ENCODE results near the gene MAFG.

Gene MAFG

DNA sequence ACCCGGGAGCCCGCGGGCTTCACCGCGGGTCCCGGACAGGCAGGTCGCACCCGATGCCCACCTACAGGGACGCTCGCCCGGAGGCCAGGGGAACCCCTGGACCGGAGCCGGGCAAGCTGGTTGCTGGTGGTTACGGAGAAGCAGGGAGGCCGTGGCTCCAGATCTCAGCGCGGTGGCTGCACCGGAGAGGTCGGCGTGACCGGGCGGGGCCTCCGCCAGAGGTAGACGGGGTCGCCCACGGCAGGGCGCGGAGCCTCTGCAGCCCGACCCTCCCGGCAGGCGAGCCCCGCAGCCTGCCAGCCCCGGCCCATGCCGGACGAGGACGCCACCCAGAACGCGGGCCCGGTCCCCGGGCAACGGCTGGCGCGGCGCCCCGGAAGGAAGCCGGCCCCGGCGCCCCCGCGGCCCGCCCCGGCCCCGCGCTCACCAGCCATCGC is 16.7 kb downstream of the MAFG start (continued):
- TF ChIP-seq FEZF1 (tag by site-specific recombination; IDR thresholded peaks at IDR 0.05) (no peak), GLIS1 (tag by site-specific recombination; IDR thresholded peaks at IDR 0.05) (peak; percentile 71), ZNF133 (tag by site-specific recombination; IDR thresholded peaks at IDR 0.05) (no peak), ZSCAN5A (tag by site-specific recombination; IDR thresholded peaks at IDR 0.05) (0 out of 2 replicates have a peak, but pooled peaks have one; percentile 20), SP7 (tag by site-specific recombination; IDR thresholded peaks at IDR 0.05) (no peak), GLIS2 (tag by site-specific recombination; IDR thresholded peaks at IDR 0.05) (peak; percentile 65)
- TF ChIP-seq, protein P1, sequence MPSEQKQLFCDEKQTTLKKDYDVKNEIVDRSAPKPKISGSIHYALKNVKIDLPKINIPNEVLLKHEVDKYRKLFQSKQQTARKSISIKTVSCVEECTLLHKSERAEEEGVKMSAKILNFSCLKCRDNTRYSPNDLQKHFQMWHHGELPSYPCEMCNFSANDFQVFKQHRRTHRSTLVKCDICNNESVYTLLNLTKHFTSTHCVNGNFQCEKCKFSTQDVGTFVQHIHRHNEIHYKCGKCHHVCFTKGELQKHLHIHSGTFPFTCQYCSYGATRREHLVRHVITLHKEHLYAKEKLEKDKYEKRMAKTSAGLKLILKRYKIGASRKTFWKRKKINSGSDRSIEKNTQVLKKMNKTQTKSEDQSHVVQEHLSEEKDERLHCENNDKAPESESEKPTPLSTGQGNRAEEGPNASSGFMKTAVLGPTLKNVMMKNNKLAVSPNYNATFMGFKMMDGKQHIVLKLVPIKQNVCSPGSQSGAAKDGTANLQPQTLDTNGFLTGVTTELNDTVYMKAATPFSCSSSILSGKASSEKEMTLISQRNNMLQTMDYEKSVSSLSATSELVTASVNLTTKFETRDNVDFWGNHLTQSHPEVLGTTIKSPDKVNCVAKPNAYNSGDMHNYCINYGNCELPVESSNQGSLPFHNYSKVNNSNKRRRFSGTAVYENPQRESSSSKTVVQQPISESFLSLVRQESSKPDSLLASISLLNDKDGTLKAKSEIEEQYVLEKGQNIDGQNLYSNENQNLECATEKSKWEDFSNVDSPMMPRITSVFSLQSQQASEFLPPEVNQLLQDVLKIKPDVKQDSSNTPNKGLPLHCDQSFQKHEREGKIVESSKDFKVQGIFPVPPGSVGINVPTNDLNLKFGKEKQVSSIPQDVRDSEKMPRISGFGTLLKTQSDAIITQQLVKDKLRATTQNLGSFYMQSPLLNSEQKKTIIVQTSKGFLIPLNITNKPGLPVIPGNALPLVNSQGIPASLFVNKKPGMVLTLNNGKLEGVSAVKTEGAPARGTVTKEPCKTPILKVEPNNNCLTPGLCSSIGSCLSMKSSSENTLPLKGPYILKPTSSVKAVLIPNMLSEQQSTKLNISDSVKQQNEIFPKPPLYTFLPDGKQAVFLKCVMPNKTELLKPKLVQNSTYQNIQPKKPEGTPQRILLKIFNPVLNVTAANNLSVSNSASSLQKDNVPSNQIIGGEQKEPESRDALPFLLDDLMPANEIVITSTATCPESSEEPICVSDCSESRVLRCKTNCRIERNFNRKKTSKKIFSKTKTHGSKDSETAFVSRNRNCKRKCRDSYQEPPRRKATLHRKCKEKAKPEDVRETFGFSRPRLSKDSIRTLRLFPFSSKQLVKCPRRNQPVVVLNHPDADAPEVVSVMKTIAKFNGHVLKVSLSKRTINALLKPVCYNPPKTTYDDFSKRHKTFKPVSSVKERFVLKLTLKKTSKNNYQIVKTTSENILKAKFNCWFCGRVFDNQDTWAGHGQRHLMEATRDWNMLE (tag by site-specific recombination; conservative IDR thresholded peaks at IDR 0.05; ENCODE audit: low read depth), result no peak
- TF ChIP-seq, protein P2, sequence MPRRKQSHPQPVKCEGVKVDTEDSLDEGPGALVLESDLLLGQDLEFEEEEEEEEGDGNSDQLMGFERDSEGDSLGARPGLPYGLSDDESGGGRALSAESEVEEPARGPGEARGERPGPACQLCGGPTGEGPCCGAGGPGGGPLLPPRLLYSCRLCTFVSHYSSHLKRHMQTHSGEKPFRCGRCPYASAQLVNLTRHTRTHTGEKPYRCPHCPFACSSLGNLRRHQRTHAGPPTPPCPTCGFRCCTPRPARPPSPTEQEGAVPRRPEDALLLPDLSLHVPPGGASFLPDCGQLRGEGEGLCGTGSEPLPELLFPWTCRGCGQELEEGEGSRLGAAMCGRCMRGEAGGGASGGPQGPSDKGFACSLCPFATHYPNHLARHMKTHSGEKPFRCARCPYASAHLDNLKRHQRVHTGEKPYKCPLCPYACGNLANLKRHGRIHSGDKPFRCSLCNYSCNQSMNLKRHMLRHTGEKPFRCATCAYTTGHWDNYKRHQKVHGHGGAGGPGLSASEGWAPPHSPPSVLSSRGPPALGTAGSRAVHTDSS (tag by site-specific recombination; IDR thresholded peaks at IDR 0.05), result no peak

DNA sequence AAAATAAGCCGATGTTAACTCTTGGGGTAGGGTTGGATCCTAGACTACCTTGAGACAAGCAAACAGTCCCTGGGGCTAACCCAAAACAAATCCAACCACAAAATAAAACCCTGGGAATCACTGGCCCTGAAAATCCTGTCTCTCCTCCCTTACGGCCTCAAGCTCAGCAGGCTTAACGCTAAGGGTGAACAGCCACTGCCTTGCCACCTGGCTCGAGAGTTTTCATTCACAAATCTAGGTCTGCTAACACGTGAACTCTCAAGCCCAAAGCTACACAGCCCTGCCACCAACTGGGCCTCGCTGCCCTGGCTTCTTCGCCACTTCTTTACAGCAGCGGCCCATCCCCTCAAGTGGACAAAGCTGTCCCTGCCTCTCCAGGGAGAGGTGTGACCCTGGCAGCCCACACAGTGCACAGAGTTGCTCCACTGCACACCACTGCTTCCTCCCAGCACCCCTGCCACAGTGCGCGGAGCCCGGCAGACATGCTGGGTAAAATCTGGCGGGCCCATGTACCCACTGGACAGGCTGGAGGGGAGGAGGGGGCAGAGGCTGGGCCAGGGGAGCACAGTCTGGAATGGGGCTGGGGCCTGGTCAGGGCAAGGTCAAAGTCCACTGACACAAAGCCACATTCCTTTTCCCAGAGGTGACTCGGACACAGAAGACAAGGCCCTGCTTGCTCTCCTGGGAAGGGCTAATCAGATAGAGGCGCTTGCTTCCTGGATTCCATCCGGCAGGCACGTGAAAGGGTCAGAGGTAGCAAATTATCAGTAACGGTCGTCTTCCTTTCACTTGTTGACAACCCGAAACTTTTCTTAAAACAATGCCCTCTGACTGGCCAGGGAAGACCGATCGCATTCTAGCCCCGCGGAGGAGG is 17.3 kb downstream of the MAFG start:
- CTCF ChIA-PET, result interaction anchor here (1.1 kb wide), 1 partner anchor 15 kb away, joined by 3 read pairs; no protein-coding TSS in a partner anchor
- peak overlapping the region; percentile 62; the same call in 1 of the 2 replicates for H3K27ac ChIP-seq (ENCODE audit: extremely low read depth, low read depth, low read length)
- POLR2A ChIA-PET, result interaction anchor here (0.9 to 1.8 kb wide), 8 partner anchors 9 to 112 kb away, joined by 3 to 6 read pairs (median 3); partner anchors contain the start of genes CENPX, LRRC45 and MCRIP1
- no peak for TF ChIP-seq ZFHX2 (tag by site-specific recombination; conservative IDR thresholded peaks at IDR 0.05)
- TF ChIP-seq MEIS1 (CRISPR knock-in tag; IDR thresholded peaks at IDR 0.05; ENCODE audit: borderline replicate concordance), result no peak
- no peak for TF ChIP-seq ZBTB26 (tag by site-specific recombination; optimal IDR thresholded peaks at IDR 0.05)
- no peak for TF ChIP-seq ZNF24 (tag by site-specific recombination; IDR thresholded peaks at IDR 0.05)
- TF ChIP-seq ZNF76 (tag by site-specific recombination; IDR thresholded peaks at IDR 0.05; ENCODE audit: borderline replicate concordance, low read depth), result no peak
- TF ChIP-seq SCRT2 (tag by site-specific recombination; IDR thresholded peaks at IDR 0.05), result peak; percentile 76
- TF ChIP-seq ZNF155 (tag by site-specific recombination; IDR thresholded peaks at IDR 0.05), result no peak
- no peak for TF ChIP-seq GFI1B (tag by site-specific recombination; IDR thresholded peaks at IDR 0.05)
- TF ChIP-seq EGR2 (tag by site-specific recombination; IDR thresholded peaks at IDR 0.05; ENCODE audit: low read depth), result no peak
- TF ChIP-seq ZNF664 (tag by site-specific recombination; IDR thresholded peaks at IDR 0.05), result no peak
- TF ChIP-seq, protein P3, sequence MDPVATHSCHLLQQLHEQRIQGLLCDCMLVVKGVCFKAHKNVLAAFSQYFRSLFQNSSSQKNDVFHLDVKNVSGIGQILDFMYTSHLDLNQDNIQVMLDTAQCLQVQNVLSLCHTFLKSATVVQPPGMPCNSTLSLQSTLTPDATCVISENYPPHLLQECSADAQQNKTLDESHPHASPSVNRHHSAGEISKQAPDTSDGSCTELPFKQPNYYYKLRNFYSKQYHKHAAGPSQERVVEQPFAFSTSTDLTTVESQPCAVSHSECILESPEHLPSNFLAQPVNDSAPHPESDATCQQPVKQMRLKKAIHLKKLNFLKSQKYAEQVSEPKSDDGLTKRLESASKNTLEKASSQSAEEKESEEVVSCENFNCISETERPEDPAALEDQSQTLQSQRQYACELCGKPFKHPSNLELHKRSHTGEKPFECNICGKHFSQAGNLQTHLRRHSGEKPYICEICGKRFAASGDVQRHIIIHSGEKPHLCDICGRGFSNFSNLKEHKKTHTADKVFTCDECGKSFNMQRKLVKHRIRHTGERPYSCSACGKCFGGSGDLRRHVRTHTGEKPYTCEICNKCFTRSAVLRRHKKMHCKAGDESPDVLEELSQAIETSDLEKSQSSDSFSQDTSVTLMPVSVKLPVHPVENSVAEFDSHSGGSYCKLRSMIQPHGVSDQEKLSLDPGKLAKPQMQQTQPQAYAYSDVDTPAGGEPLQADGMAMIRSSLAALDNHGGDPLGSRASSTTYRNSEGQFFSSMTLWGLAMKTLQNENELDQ (tag by site-specific recombination; IDR thresholded peaks at IDR 0.05; ENCODE audit: low read depth), result no peak
- TF ChIP-seq ZNF366 (tag by site-specific recombination; conservative IDR thresholded peaks at IDR 0.05), result no peak
- no peak for TF ChIP-seq PRDM4 (tag by site-specific recombination; IDR thresholded peaks at IDR 0.05)

More for the DNA sequence above, 17.3 kb downstream of the MAFG start:
- Histone ChIP-seq H3K4me3 (ENCODE audit: low read depth, low read length) (peak overlapping the region; percentile 52), H3K4me1 (ENCODE audit: control insufficient read depth, insufficient read depth, low read length) (peaks cover 7% of the 10 kb centered on the region), H3K9me3 (ENCODE audit: control insufficient read depth, insufficient read depth, low read depth, low read length) (no peaks in the 10 kb centered on the region), H3K36me3 (ENCODE audit: control insufficient read depth in 2 of 2, insufficient read depth in 1 of 2, low read length in 2 of 2) (peaks cover 0 to 74% of the 10 kb centered on the region in 2 experiments; a peak in 1 of 3 replicates)
